ENCODE measurements around the gene OR5AU1.

DNA sequence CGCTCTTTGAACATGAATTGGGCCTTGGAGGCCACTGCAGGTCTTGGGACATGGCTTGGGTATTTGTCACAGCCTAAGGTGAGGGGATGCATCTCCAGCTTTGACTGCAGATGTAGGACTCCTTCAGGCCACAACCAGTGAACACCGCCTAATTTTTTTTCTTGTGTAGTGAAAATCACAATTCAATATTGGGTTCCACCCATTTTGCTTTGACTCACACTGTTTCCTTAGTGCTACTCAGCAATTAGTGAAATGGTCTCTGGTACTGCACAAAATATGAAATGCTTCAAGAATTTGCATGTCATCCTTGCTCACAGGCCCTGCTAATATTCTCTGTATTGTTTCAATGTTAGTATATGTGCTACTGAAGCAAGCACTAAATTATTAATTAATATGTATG, 42.5 kb downstream of the OR5AU1 start:
- TF ChIP-seq, protein P1, sequence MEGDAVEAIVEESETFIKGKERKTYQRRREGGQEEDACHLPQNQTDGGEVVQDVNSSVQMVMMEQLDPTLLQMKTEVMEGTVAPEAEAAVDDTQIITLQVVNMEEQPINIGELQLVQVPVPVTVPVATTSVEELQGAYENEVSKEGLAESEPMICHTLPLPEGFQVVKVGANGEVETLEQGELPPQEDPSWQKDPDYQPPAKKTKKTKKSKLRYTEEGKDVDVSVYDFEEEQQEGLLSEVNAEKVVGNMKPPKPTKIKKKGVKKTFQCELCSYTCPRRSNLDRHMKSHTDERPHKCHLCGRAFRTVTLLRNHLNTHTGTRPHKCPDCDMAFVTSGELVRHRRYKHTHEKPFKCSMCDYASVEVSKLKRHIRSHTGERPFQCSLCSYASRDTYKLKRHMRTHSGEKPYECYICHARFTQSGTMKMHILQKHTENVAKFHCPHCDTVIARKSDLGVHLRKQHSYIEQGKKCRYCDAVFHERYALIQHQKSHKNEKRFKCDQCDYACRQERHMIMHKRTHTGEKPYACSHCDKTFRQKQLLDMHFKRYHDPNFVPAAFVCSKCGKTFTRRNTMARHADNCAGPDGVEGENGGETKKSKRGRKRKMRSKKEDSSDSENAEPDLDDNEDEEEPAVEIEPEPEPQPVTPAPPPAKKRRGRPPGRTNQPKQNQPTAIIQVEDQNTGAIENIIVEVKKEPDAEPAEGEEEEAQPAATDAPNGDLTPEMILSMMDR (IDR thresholded peaks at IDR 0.05) = no peak
- no peak for TF ChIP-seq POLR2A (IDR thresholded peaks at IDR 0.05)
